Testis (tissue), 3 donors: ENCODE data around the gene THSD4. TPM values are rescaled to one million over a fixed set of nuclear protein-coding genes. Genes with fewer than 3 reads are reported as not detected.

Experiments used
- DNase-seq: peaks from one replicate; pipeline ENCODE4 v3.0.0-alpha.2; 2019
- H3K27ac ChIP-seq, 2 donors: fragments of 200-600 bp; sonication (generic); one replicate each; pipeline ENCODE4 v1.5.1; 2019
- H3K27me3 ChIP-seq: fragments of 200-600 bp; sonication (generic); one replicate; pipeline ENCODE4 v1.5.1; 2019
- H3K36me3 ChIP-seq: fragments of 200-600 bp; sonication (generic); one replicate; pipeline ENCODE4 v1.5.1; 2017; ENCODE audit warnings: low read depth; ENCODE audit errors: missing control alignments
- H3K4me1 ChIP-seq: fragments of 200-600 bp; sonication (generic); one replicate; pipeline ENCODE4 v1.5.1; 2019
- H3K4me3 ChIP-seq, 2 donors: fragments of 200-600 bp; sonication (generic); one replicate each; pipeline ENCODE4 v1.5.1; 2017 to 2019
- H3K9me3 ChIP-seq: fragments of 200-600 bp; sonication (generic); one replicate; pipeline ENCODE4 v1.5.1; 2017
- CTCF ChIP-seq, 3 experiments: fragments of 450-650 bp in 2 of 3; fragments of 200-600 bp in 1 of 3; sonication (generic) in 1 of 3; IDR thresholded peaks; one replicate each; pipeline ENCODE4 v1.5.1; 2016 to 2019; ENCODE audit warnings: antibody characterized with exemption in 3 of 3, mild to moderate bottlenecking in 2 of 3, moderate library complexity in 1 of 3
- POLR2A ChIP-seq: fragments of 450-650 bp; IDR thresholded peaks from one replicate; pipeline ENCODE4 v1.6.1; 2017; ENCODE audit warnings: antibody characterized with exemption, mild to moderate bottlenecking, moderate library complexity
- WGBS, 2 donors: methylation state at CpG; one replicate each; pipeline ENCODE4 v1.1.5; 2018; 5-methylcytosine and 5-hydroxymethylcytosine counted together
- intact Hi-C: fragments of 100-400 bp; cut with DNase I; formaldehyde crosslinking; loops from one replicate; pipeline ENCODE4 v1.15.1; 2023; ENCODE audit warnings: low total_unique reads
- polyA plus RNA-seq: library from polyadenylated mRNA; stranded (reverse); fragments of 350-450 nt; fragmentation: Illumina TruSeq; extraction: RNeasy Lipid Tissue Mini Kit (QIAGEN cat#74804); gene quantifications from one replicate; pipeline ENCODE4 v1.2.3, GENCODE V29; 2014; ENCODE audit warnings: low read depth, low replicate concordance; ENCODE audit not compliant: insufficient read depth
- total RNA-seq, 2 donors: library from RNA; depleted of rRNA; stranded (reverse); fragments of >200 nt; gene quantifications; one replicate each; pipeline ENCODE4 v1.2.3, GENCODE V29; 2016

The THSD4 gene
- total and polyA plus RNA-seq, 3 donors from 2014 or later: 14.3 to 21.5 (median 18.2) TPM

- no peaks in the 10 kb centered on the region for H3K27me3 ChIP-seq
- no peaks in the 10 kb centered on the region for H3K4me1 ChIP-seq
- no peak overlapping the region for H3K27ac ChIP-seq
- intact Hi-C loops: no loop called here
- no peak for TF ChIP-seq CTCF (IDR thresholded peaks at IDR 0.05)
- TF ChIP-seq POLR2A: no peak
- no peak overlapping the region for H3K4me3 ChIP-seq
- no peaks in the 10 kb centered on the region for H3K36me3 ChIP-seq
- no peak for DNase-seq
- H3K9me3 ChIP-seq: no peaks in the 10 kb centered on the region
- WGBS, 2 donors: 93 to 96% methylated on average over 2 of the region's 2 CpGs
These were observed 403.4 kb downstream of the THSD4 start for GRCh38 chr15:71518661-71519060.

GRCh38 chr15:71526060-71526820 lies 411.0 kb downstream of the THSD4 start:
- H3K36me3 ChIP-seq: no peaks in the 10 kb centered on the region
- no peak overlapping the region for H3K4me3 ChIP-seq
- 24 to 42% methylated on average over 10 of the region's 10 CpGs for WGBS, 2 donors
- no peaks in the 10 kb centered on the region for H3K27me3 ChIP-seq
- no peak overlapping the region for H3K27ac ChIP-seq
- no peaks in the 10 kb centered on the region for H3K9me3 ChIP-seq
- H3K4me1 ChIP-seq: no peaks in the 10 kb centered on the region
- intact Hi-C loops: no loop called here
- no peak for TF ChIP-seq POLR2A
- TF ChIP-seq CTCF (IDR thresholded peaks at IDR 0.05): no peak
- DNase-seq: no peak

- H3K27me3 ChIP-seq: no peaks in the 10 kb centered on the region
- DNase-seq: no peak
- no peaks in the 10 kb centered on the region for H3K4me1 ChIP-seq
- no peaks in the 10 kb centered on the region for H3K36me3 ChIP-seq
- intact Hi-C loops: no loop called here
- no peaks in the 10 kb centered on the region for H3K9me3 ChIP-seq
- WGBS, 2 donors: 86 to 90% methylated on average over 1 of the region's 1 CpG
- TF ChIP-seq CTCF (IDR thresholded peaks at IDR 0.05) (no peak), POLR2A (no peak)
- no peak overlapping the region for H3K4me3 ChIP-seq
- no peak overlapping the region for H3K27ac ChIP-seq
These were observed 414.1 kb downstream of the THSD4 start for GRCh38 chr15:71529361-71529760.

- Histone ChIP-seq H3K27ac (no peak overlapping the region), H3K27me3 (no peaks in the 10 kb centered on the region), H3K4me3 (no peak overlapping the region), H3K4me1 (no peaks in the 10 kb centered on the region), H3K9me3 (no peaks in the 10 kb centered on the region), H3K36me3 (no peaks in the 10 kb centered on the region)
- 76 to 93% methylated on average over 3 of the region's 3 CpGs for WGBS, 2 donors
- no peak for TF ChIP-seq CTCF (IDR thresholded peaks at IDR 0.05)
- no peak for TF ChIP-seq POLR2A
- intact Hi-C loops: no loop called here
- no peak for DNase-seq
These were observed 414.8 kb downstream of the THSD4 start for GRCh38 chr15:71530116-71530515.

- no peak for DNase-seq
- intact Hi-C loops: no loop called here
- no peak overlapping the region for H3K4me3 ChIP-seq
- 69 to 71% methylated on average over 6 of the region's 6 CpGs for WGBS, 2 donors
- TF ChIP-seq POLR2A (no peak), CTCF (IDR thresholded peaks at IDR 0.05) (peak in 2 of 3 experiments; percentile 32 to 54)
- H3K27ac ChIP-seq: no peak overlapping the region
- no peaks in the 10 kb centered on the region for H3K27me3 ChIP-seq
- no peaks in the 10 kb centered on the region for H3K9me3 ChIP-seq
- no peaks in the 10 kb centered on the region for H3K4me1 ChIP-seq
- H3K36me3 ChIP-seq: no peaks in the 10 kb centered on the region
These were observed 417.7 kb downstream of the THSD4 start for GRCh38 chr15:71532994-71533393.
